Suprapubic skin (tissue), 4 donors: ENCODE measurements around the gene CCN5.

Source experiments
- EP300 ChIP-seq: sonication (generic); formaldehyde crosslinking; IDR thresholded peaks from one replicate; pipeline ENCODE4 v1.6.1; 2017; ENCODE audit warnings: antibody characterized with exemption
- POLR2AphosphoS5 ChIP-seq, 3 donors: sonication (generic); formaldehyde crosslinking; IDR thresholded peaks; one replicate each; pipeline ENCODE4 v1.6.1; 2017; ENCODE audit warnings: antibody characterized with exemption in 3 of 3
- TF ChIP-seq, protein P1 (sequence below), 2 donors: fragments of 200-600 bp in 1 of 2; fragments of 450-650 bp in 1 of 2; sonication (generic) in 1 of 2; IDR thresholded peaks; one replicate each; pipeline ENCODE4 v1.5.1; 2016 to 2019; ENCODE audit warnings: antibody characterized with exemption in 2 of 2, mild to moderate bottlenecking in 1 of 2, moderate library complexity in 1 of 2

DNA sequence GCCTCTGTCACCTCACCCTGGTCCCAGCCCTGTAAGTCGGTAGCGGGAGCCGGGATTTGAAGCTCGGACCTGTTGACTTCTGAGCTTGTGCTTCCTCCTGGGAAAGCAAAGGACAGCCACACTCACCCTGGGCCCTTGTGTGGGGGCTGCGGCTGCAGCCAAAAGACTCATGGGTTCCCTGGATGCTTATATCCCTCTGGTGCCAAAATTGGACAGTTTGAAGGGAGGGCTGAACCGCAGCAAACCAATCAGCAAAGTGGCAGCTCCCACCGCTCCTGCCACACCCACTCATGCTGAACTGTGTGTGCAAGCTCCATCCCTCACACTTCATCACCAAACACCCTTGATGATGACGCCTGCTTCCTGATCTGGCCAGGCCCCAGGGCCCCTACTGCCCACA, 3.9 kb upstream of the CCN5 start:
- TF ChIP-seq, protein P1, sequence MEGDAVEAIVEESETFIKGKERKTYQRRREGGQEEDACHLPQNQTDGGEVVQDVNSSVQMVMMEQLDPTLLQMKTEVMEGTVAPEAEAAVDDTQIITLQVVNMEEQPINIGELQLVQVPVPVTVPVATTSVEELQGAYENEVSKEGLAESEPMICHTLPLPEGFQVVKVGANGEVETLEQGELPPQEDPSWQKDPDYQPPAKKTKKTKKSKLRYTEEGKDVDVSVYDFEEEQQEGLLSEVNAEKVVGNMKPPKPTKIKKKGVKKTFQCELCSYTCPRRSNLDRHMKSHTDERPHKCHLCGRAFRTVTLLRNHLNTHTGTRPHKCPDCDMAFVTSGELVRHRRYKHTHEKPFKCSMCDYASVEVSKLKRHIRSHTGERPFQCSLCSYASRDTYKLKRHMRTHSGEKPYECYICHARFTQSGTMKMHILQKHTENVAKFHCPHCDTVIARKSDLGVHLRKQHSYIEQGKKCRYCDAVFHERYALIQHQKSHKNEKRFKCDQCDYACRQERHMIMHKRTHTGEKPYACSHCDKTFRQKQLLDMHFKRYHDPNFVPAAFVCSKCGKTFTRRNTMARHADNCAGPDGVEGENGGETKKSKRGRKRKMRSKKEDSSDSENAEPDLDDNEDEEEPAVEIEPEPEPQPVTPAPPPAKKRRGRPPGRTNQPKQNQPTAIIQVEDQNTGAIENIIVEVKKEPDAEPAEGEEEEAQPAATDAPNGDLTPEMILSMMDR (IDR thresholded peaks at IDR 0.05), result no peak
- TF ChIP-seq EP300, result no peak
- no peak for TF ChIP-seq POLR2AphosphoS5 (IDR thresholded peaks at IDR 0.05)
